Measurements from ENCODE around the gene ERC1. TPM values are rescaled to one million over a fixed set of nuclear protein-coding genes. Genes with fewer than 3 reads are reported as not detected.
A peak's percentile ranks its signal among the peaks of the same experiment; 100 is the strongest.

ERC1 gene
- total RNA-seq, 1 donor from 2014 or later, result 21.7 TPM

DNA sequence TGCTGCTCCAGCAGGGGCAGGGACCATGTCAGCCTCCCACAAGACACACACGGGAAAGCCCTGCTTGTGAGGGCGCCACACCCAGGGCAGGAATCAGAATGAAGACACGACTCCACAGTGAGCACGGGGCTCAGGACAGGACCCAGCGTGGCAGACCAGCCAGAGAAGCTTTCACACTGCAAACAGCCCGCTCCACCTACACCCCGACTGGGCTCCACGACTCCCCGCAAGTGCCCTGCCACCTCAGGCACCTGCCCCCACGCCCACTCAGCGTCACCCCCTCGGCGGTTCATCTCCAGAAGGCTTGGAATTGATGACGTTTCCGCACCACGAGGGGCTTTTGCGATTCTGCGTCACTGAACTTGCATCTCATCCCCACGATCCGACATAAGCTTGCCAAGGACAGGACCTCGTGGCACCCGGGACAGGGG is 512.3 kb downstream of the ERC1 start:
- DNase-seq (ENCODE audit: low read depth), result no peak

- DNase-seq (ENCODE audit: low read depth), result no peak
These were observed 513.4 kb downstream of the ERC1 start for GRCh38 chr12:1504304-1504894.

- DNase-seq (ENCODE audit: low read depth), result no peak
These were observed 513.9 kb downstream of the ERC1 start for GRCh38 chr12:1504895-1505311.

DNA sequence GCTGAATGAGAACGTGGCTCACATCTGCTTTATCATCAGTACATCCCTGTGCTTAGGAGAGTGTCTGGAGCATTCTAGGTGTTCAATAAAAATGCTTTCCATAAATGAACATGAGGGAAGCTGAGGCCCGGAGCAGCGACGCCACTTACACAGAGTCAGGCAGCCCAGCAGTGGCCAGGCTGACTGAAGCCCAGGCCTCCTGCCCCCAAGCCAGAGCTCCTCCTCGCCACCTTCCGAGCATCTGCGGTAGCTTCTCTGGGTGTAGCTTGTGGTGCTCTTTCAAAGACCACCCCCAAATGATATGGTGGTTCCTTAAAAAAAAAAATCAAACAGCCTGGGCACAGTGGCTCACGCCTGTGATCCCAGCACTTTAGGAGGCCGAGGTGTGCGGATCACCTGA is 514.6 kb downstream of the ERC1 start:
- DNase-seq (ENCODE audit: low read depth), result no peak

- DNase-seq (ENCODE audit: low read depth), result no peak
These were observed 516.3 kb downstream of the ERC1 start for GRCh38 chr12:1507308-1507707.

GRCh38 chr12:1509413-1510052 is 518.5 kb downstream of the ERC1 start:
- DNase-seq (ENCODE audit: low read depth), result no peak

DNA sequence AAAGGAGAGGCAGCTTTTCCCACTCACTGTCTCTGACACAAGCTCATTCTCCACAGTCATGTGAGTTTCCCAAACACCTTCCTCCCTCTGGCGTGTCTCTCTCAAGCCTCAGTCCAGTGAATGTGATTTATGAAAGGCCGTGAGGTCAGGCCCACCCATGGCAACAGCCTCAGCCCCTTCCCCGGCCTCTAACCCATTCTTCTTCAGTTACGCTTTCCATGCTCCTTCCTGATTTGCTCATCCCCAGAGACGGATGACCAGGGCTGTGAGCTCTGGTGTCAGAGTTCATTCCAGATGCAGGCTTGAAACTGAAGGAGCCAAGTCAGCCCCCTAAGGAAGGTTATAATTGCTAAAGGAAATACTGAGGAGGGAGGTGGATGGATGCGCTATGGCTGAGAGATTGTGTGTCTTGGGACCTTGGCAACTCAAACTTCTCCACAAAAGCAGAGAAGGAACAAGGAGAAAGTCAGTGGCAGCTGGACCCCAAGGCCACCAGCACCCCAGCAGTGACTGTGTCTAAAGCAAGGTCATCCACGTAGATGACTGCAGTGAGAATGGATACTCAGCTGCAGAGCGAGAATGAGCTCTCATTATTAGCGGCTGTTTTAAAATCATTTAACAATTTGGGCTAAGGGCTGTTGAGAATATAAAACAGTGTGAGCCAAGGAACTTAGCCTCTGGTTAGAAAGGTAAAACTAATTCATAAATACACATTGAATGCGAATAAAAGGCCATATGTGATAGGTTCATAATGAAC is 519.2 kb downstream of the ERC1 start:
- no peak for DNase-seq (ENCODE audit: low read depth)

GRCh38 chr12:1515010-1515409 is 524.0 kb downstream of the ERC1 start:
- no peak for DNase-seq (ENCODE audit: low read depth)

- DNase-seq (ENCODE audit: low read depth), result no peak
These were observed 524.4 kb downstream of the ERC1 start for GRCh38 chr12:1515428-1515827.

DNA sequence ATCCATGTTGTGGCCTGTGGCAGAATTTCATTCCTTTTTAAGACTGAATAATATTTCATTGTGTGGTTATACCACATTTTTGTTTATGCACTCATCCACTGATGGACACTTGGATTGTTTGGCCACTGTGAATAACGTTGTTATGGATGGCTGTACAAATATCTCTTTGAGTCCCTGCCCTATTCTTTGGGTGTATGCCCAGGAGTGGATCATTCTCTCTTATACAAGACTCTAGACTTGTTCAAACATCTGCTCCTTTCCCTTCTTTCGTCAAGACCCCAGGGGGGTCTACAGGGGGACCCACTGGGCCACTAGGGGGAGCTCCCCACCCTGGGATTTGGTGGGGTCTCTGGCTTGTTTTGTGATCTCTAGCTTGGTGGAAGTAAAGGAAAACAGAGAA is 526.0 kb downstream of the ERC1 start:
- peak; percentile 68 for DNase-seq (ENCODE audit: low read depth)

DNA sequence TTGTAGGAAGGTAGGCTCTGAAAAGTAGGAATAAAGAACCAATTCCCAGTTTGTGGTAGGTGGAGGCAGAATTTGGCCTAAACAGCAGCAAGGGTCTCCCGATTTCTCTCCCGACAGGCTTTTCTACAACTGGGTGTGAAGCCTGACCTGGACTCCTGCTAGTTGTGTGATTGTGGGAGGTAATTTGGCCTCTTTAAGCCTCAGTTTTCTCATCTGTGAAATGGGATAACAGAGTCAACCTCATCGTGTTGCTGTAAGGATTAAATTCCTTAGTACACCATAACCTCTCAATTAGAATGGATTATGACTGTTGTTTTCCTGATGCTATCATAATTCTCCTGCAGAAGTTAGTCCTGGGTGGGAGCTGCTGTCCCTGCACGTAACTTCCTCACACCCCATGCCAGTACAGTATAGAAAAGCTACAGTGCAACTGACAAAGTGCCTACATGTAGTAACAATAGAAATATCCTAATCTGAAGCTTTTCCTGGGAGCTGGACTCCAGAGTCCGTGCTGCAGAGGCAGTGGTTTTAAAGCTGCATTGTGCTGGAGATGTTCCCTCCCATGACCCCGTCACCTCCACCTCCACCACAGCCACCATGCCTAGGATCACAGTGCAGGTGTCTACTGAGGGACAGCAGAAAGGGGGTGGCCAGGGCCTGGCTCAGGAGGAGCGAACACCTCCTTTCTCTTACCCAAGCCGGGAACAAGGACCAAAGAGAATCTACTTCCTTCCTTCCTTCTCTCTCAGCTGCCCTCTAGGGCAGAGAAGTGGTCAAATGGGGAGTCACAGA is 526.9 kb downstream of the ERC1 start:
- no peak for DNase-seq (ENCODE audit: low read depth)

DNA sequence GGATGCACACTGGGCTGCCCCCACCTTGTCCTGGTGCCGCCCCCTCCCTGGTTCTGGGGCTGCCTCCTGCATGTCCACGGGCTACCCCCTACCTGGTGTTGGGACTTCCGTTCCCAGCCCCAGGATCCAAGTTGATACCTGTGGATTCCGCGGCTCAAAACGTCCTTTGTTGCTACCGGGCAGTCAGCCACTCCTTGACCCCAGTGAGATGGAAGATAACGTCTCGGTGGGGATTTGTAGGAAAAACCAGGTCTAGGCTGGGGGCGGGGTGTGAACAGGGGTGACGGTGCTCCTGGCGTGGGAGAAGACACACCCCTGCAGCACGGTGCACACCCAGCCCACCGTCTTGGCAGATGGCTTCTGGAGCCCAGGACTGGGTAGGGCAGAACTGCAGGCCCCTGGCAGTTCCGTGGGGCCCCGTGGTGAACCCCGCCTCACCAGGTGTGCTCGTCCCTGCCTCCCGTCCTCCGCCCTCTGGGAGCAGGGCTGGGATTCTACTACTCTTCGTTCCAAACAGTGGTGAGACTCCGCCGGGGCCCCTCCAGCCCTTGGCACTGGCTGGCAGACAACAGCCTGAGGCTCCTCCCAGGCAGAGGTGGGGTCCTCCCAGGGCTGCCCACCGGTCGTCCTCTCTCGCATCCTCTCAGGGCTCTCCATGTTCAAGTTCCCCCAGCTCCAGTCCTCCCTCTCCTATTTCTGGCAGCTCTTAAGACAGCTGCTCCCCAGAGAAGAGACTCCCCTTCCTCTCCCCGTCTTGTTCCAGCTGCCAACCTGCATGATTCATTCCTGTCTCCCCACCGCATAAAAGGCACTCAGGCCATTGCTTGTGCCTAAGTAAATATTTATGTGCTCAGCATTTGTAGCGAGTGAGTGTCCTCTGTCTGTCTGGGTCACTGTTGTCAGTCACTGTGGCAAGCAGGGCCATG is 527.8 kb downstream of the ERC1 start:
- peak; percentile 98 for DNase-seq (ENCODE audit: low read depth)

GRCh38 chr12:1519642-1520041 is 528.6 kb downstream of the ERC1 start:
- no peak for DNase-seq (ENCODE audit: low read depth)

DNA sequence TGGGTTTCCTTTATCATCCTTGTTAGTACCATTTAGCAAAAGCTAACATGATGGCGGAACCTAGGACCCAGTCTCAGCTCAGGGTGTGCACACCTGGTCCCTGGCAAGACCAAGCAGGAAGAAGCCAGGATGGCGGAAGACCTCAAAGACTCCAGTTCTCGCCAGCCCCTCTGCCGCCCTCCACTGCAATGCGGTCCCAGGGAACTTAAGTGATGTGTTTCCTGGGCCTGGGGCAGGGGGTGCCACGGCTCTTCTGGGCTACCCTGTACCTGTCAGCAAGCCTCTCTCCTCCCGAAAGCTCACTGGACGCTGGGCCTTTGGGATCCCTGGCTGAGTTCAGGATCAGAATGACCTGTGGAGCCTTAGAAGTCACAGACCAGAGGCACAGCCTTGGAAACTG is 532.0 kb downstream of the ERC1 start:
- DNase-seq (ENCODE audit: low read depth), result no peak

- no peak for DNase-seq (ENCODE audit: low read depth)
These were observed 532.6 kb downstream of the ERC1 start for GRCh38 chr12:1523558-1524050.

- DNase-seq (ENCODE audit: low read depth), result no peak
These were observed 534.8 kb downstream of the ERC1 start for GRCh38 chr12:1525858-1526257.

DNA sequence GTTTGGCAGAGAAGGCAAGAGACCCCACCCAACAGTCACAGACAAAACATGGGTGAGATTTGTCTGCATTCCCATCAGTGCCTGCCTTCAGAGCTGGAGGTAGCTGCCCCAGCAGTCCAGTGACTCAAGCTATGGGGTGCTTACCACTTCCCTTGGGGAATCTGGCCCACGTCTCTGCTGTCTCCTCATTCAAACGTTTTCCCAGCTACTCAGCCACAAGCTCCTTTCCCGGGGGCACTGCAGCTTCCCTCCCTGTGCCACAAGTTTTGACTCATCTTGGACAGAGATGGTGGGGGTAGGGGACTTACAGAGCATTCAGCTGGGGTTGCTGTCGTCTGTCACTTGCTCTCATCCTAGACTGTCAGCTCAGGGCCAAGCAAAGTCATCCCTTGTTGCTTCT is 536.8 kb downstream of the ERC1 start:
- peak; percentile 81 for DNase-seq (ENCODE audit: low read depth)

DNA sequence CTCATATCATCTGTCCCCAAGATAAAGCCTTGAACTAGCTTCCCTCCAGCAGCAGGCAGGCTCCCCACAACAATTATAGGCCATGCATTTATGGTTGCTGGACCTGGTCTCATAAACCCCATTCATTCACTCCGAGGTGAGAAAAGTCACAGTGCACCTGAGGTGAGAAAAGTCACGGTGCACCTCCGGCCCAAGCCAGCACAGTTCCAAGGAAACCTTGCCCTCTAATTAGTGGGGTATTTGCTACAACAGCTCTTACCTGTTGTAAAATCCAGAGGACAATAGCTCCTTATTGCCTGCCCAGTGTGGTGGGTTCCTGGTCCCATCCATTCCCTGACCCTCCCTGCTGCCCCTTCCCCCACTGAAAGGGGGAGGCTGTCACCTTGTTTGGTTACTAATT is 537.8 kb downstream of the ERC1 start:
- DNase-seq (ENCODE audit: low read depth), result no peak

DNA sequence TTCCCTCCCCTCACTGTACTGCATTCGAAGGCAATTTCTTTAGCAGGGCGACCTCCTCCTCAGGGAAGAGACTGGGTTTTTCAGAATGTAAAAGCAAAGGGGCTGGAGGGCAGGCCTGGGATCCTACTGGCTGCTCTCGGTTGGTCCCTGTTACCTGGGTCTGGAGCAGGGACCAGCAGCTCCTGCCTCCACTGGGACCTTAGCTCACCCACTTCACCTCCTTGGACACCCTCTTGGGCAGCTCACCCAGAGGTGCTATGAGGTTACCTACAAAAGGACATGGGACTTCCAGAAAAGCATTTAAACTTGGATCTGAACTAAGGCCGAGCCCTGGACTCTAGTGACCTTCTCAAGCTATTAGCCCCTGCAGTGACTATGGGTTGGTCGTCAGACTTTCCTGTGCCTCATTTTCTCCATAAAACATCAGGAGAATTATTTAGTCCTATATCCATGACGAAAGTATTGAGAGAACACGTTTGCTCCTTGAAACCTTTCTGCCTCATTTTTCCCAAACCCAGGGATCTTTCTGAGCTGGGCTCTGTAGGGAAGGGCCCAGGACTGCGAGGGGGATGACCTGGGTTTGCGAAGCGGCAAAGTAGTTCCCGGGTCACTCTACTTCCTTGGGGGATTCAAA is 538.3 kb downstream of the ERC1 start:
- DNase-seq (ENCODE audit: low read depth), result no peak

Data from myocyte (in vitro differentiated cells).